SKM-1 (cell line): ENCODE data around the gene METTL15.
"Not testable (repeated sequence)": the region's sequence is repeated elsewhere in the genome, so short reads cannot be mapped to it uniquely, and the experiment has no call there.

Source experiments
- DNase-seq: peaks from one replicate; lab custom pipeline; 2025; ENCODE audit not compliant: unreplicated experiment; lab: John Stamatoyannopoulos, UW

Gene METTL15

GRCh38 chr11:28289444-28289843 is 181.3 kb downstream of the METTL15 start:
- DNase-seq: no peak

GRCh38 chr11:28290995-28291394 is 182.8 kb downstream of the METTL15 start:
- DNase-seq: not testable (repeated sequence)

GRCh38 chr11:28296426-28296825 is 188.2 kb downstream of the METTL15 start:
- DNase-seq: no peak

- no peak for DNase-seq
Observed at GRCh38 chr11:28298209-28298608, 190.0 kb downstream of the METTL15 start.

GRCh38 chr11:28303477-28304191 is 195.4 kb downstream of the METTL15 start:
- DNase-seq: no peak

- no peak for DNase-seq
Observed at GRCh38 chr11:28315440-28315839, 207.3 kb downstream of the METTL15 start.

GRCh38 chr11:28318871-28319270 is 210.7 kb downstream of the METTL15 start:
- DNase-seq: no peak

- DNase-seq: no peak
Observed at GRCh38 chr11:28323621-28324020, 215.4 kb downstream of the METTL15 start.

GRCh38 chr11:28332393-28332792 is 224.2 kb downstream of the METTL15 start:
- DNase-seq: not testable (repeated sequence)

- no peak for DNase-seq
Observed at GRCh38 chr11:28337701-28338100, 229.5 kb downstream of the METTL15 start.

- DNase-seq: no peak
Observed at GRCh38 chr11:28338371-28338770, 230.2 kb downstream of the METTL15 start.

GRCh38 chr11:28339488-28339887 is 231.3 kb downstream of the METTL15 start:
- DNase-seq: no peak

- no peak for DNase-seq
Observed at GRCh38 chr11:28342716-28343115, 234.5 kb downstream of the METTL15 start.

- DNase-seq: no peak
Observed at GRCh38 chr11:28343304-28344233, 235.4 kb downstream of the METTL15 start.

- DNase-seq: no peak
Observed at GRCh38 chr11:28346209-28346608, 238.0 kb downstream of the METTL15 start.

GRCh38 chr11:28346721-28347120 is 238.5 kb downstream of the METTL15 start:
- no peak for DNase-seq

- DNase-seq: no peak
Observed at GRCh38 chr11:28347371-28347770, 239.2 kb downstream of the METTL15 start.

GRCh38 chr11:28350216-28350615 is 242.0 kb downstream of the METTL15 start:
- no peak for DNase-seq

- no peak for DNase-seq
Observed at GRCh38 chr11:28353991-28354390, 245.8 kb downstream of the METTL15 start.

GRCh38 chr11:28366549-28367346 is 258.6 kb downstream of the METTL15 start:
- DNase-seq: no peak

- not testable (repeated sequence) for DNase-seq
Observed at GRCh38 chr11:28378095-28378494, 269.9 kb downstream of the METTL15 start.
